SW480 (cell line): ENCODE results near the gene KLK14.
A peak's percentile ranks its signal among the peaks of the same experiment; 100 is the strongest.

Experiments
- DNase-seq: peaks from one replicate; pipeline ENCODE4 v3.0.0-alpha.2; 2016; ENCODE audit warnings: low spot score

Gene KLK14

GRCh38 chr19:51108066-51108804, 25.5 kb upstream of the KLK14 start, which contains the start of gene CTU1:
Gene CTU1, minus strand, starts transcription at chr19:51108409. Its CDS starts 3,840 bp downstream, at chr19:51104569.
- DNase-seq: peak; percentile 100

GRCh38 chr19:51107406-51108065, 24.8 kb upstream of the KLK14 start:
- DNase-seq: peak; percentile 41

GRCh38 chr19:51103926-51104341, 21.2 kb upstream of the KLK14 start:
- no peak for DNase-seq

GRCh38 chr19:51102991-51103390, 20.3 kb upstream of the KLK14 start:
- DNase-seq: no peak

GRCh38 chr19:51101171-51101865, 18.6 kb upstream of the KLK14 start:
- DNase-seq: no peak

GRCh38 chr19:51100601-51101000, 17.9 kb upstream of the KLK14 start:
- no peak for DNase-seq

GRCh38 chr19:51099047-51099382, 16.3 kb upstream of the KLK14 start:
- DNase-seq: no peak

GRCh38 chr19:51098365-51099046, 15.8 kb upstream of the KLK14 start:
- no peak for DNase-seq

GRCh38 chr19:51097796-51098195, 15.1 kb upstream of the KLK14 start:
- no peak for DNase-seq

- peak; percentile 66 for DNase-seq
Observed at GRCh38 chr19:51097166-51097738, 14.6 kb upstream of the KLK14 start.

- DNase-seq: peak; percentile 41
Observed at GRCh38 chr19:51096473-51097165, 13.9 kb upstream of the KLK14 start.

GRCh38 chr19:51094696-51095279, 12.1 kb upstream of the KLK14 start:
- no peak for DNase-seq

GRCh38 chr19:51093510-51094345, 11.0 kb upstream of the KLK14 start:
- DNase-seq: no peak

- no peak for DNase-seq
Observed at GRCh38 chr19:51093101-51093500, 10.4 kb upstream of the KLK14 start.

- no peak for DNase-seq
Observed at GRCh38 chr19:51091895-51092873, 9.5 kb upstream of the KLK14 start.

- no peak for DNase-seq
Observed at GRCh38 chr19:51091126-51091525, 8.4 kb upstream of the KLK14 start.

- peak; percentile 55 for DNase-seq
Observed at GRCh38 chr19:51090471-51090870, 7.8 kb upstream of the KLK14 start.

GRCh38 chr19:51089786-51090185, 7.1 kb upstream of the KLK14 start:
- DNase-seq: no peak
